SKM-1 treated with dmso at 0.1 percent for 144 hours (cell line): ENCODE results near the gene CDC45.

Experiments used
- DNase-seq: peaks from one replicate; lab custom pipeline; 2025; ENCODE audit not compliant: unreplicated experiment; lab: John Stamatoyannopoulos, UW

CDC45 gene

DNA sequence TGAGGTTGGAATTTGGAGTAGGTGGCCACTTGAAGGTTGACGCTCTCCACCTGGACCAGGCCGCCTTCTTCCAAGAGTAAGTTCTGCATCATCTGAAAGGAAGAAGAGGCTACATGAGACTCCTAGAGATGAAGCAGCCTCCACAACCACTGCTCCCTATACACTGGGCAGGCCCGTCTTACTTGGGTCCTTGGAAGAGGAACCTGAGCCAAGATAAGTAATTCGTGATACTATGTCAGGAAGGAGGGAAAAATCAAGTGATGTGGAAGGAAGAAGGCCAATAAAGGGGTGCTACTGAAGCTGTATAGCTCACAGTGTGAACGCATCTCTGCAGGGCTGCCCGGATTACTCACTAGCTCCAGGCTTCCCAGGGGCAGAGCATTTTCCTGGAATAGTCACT is 11.8 kb upstream of the CDC45 start:
- no peak for DNase-seq

GRCh38 chr22:19469421-19469820 is 10.3 kb upstream of the CDC45 start:
- DNase-seq: no peak

- no peak for DNase-seq
These were observed 9.7 kb upstream of the CDC45 start for GRCh38 chr22:19470010-19470409.

DNA sequence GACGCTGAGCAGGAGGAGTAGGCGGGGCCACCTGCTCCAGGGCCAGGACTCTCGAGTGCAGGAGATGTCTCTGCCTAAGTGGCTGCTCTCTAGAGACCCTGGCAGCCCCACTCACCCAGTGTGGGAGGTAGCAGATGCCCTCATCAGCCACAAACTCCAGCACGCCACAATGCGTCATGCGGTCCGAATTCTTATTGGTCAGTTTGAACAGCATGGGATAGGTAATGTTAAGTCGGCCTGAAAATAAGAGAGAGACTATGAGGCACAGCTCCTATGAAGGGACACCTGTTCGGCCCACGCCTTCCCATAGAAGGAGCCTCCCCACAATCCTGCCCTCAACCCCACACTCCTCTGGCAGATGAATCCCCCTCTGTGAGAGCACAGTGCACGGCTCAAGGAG is 8.1 kb upstream of the CDC45 start:
- DNase-seq: no peak

- no peak for DNase-seq
These were observed 7.5 kb upstream of the CDC45 start for GRCh38 chr22:19472233-19472632.

GRCh38 chr22:19473578-19473977 is 6.1 kb upstream of the CDC45 start:
- DNase-seq: no peak

GRCh38 chr22:19476023-19476422 is 3.7 kb upstream of the CDC45 start:
- DNase-seq: no peak

- no peak for DNase-seq
These were observed 2.2 kb upstream of the CDC45 start for GRCh38 chr22:19477321-19478044.

DNA sequence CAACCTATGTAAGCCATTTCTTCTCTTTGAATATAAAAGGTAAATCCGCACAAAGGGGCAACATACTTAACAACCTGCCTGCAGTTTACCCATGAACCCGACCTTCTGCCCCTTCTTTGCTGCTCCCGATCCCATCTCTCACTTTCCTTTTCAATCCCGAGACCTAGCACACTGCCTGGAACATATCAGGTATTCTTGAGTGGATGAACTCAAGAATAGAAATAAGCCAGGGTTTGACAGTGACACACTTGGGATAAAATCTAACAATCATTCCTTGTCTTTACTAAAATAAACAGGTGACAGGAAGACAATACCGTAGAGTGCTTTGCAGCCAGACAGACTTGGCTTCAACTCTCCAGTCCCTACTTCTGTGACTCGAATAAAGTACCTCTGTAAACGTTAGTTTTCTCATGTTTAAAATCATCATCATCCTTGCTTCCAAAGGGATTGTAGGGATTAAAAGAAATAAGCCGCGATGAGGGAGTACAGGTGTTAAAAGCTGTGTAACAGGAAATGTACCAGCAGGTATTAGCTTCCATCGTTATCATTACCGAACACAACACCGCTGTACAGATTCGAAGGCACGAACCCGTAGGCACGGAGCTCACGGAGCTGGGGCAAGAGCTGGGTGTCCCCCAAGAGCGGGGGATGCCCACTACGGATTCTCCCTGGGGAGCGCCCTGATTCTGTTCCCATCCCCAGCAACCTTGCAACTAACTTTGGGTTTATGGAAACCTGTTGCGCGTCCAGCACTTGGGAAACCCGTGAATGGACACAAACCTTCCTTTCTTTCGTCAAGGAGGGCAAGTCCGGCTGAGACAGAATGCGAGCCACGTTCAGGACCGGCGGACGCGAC is 1.4 kb upstream of the CDC45 start:
- no peak for DNase-seq

DNA sequence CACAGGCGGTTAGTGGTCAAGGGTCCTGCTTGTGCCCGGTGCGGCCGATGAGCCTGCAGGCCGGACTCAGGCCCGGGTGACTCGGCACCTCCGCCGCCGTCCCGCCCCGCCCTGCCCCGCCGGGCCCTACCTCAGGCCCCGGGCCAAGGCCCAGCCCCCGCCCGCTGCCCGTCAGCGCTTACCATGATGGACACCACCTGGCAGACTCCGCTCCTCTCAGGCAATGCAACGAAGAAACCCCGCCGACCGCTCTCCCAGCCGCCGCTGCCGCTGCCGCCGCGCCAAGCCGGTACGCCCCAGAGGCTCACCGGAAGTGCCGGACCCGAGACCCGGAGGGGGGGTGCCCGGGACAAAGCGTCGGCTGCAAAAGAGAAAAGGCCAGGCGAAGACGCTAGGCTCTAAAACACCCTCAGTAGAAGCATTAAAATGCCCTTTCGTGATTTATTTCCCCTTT is 792 bp upstream of the CDC45 start, which contains the start of gene UFD1:
Gene UFD1, minus strand, starts transcription at position 293 of the 454 bp plus-strand sequence. Its CDS starts 108 bp downstream, at position 185.
- peak; percentile 68 for DNase-seq

DNA sequence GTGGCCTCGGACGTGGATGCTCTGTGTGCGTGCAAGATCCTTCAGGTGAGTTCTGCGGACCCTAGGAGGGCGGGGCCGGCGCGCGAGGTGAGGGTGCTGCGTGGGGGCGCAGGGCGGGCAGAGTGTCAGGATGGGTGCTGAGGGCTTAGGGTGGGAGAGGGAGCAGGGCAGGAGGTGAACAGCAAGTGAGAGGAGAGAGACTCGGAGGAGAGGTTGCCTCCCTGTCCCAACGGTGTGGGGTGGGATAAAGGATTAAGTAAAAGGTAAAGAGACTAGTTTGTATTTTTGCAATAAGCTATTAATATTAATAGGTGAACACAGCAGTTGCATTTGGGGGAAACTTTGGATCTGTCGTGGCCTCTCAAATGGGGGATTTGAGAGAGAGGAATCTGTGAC is 451 bp downstream of the CDC45 start:
- DNase-seq: no peak

DNA sequence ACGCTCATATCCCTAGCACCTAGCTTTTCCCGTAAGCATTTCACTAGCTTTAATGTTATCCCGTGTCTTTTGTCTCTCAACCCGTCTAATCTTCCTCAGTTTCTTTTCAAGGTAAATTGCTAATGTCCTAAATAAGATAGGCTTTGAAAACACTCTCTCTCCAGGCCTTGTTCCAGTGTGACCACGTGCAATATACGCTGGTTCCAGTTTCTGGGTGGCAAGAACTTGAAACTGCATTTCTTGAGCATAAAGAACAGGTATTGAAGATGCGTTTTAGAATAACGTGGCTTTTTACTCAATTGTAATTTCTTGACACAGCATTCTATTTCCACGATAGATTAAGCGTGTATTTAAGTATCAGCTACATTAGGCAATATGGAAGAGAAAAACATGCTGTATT is 1.1 kb downstream of the CDC45 start:
- no peak for DNase-seq

DNA sequence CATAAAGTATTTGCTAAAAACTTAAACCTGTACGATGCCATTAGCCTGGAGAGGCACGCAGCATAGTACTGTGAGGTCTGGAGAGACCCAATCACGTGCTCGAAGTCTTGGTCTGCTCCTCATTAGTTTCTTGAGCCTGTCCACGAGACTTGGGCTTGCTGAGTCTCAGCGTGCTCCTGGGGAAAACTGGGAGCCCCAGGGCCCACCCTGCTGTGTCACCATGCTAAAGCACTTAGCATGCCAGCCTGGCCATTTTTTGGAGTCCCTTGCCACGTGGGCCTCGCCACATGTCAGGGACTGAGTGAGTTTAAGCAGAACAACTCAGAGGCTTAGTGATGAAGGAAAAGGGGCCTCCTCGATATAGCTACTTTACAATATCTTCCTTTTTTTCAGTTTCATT is 2.6 kb downstream of the CDC45 start:
- DNase-seq: no peak

DNA sequence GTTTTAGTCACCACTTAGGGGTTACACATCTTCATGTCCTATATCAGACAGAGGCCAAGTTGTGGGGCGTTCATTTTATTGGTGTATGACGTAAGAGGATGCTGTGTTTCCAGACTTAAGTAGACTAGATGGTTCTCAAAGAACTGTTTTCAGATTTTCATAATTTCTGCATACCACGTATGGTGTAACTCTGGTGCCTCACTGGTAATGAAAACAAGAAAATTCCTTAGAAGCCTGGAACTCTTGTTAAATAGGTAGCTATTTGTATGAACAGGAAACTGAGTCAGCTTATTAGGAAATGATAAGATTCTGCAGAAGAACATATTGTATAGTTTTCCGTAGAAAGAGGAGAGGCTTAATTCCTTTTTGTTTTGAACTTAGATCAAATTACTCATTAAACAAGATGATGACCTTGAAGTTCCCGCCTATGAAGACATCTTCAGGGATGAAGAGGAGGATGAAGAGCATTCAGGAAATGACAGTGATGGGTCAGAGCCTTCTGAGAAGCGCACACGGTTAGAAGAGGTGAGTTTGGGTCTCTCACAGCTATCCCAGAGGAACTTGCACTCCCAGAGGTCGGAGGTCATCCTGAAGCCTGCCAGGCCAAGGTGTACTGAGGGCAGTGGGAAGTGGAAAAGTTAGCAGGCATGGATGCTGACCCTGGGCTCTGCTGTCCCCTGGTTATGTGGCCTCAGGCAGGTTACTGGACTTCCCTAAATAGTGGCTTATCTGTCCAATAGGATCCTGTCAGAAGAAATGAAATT is 3.9 kb downstream of the CDC45 start:
- DNase-seq: no peak

DNA sequence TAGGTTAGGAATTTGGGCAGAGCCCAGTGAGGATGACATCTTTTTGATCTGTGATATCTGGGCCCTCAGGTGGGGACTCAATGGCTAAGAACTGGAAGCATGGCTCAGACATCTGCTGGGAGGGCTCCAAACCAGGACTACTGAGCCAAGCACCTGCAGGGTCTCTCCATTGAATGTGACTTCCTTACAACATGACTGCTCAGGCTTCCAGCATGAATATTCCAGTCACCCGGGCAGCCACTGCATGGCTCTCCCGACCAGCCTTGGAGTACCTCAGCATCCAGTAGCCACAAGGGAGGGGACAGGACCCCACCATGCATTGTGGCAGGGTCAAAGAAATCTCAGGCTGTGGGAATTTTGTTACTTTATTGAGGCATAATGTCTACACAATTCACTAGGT is 8.6 kb downstream of the CDC45 start:
- no peak for DNase-seq

DNA sequence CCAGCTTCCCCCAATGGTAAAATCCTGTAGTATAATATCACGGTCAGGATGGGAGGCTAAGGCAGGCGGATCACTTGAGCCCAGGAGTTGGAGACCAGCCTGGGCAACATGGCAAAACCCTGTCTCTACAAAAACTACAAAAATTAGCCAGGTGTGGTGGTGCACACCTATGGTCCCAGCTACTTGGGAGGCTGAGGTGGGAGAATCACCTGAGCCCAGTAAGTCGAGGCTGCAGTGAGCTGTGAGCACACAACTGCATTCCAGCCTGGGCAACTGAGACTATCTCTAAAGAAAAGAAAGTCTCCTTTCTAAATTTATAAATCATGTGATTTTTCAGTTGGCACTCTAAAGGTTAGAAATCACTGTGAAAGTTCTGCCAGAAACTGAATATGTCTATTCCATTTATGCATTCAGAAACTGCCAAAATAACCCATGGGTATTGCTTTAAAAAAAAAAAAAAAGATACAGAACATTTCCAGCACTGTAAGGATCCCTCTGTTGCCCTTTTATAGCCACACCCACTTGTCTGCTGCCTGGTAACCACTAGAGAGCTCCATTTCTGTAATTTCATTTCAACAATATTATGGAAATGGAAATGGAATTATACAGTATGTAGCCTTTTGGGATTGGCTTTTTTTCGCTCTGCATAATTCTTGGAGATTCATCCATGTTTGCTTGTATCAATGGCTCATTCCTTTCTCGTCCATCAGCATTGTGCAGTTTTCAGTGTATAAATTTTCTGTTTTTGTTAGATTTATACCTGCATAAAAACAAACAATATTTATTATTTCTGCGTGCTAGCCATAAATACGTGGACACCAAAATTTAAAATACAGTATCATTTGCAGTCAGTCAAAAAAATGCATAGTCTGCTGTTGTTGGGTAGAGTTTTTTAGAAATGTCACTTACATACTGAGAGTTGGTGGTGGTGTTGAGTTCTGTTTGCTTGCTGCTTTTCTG is 9.4 kb downstream of the CDC45 start:
- no peak for DNase-seq

- no peak for DNase-seq
These were observed 11.0 kb downstream of the CDC45 start for GRCh38 chr22:19490628-19491230.

DNA sequence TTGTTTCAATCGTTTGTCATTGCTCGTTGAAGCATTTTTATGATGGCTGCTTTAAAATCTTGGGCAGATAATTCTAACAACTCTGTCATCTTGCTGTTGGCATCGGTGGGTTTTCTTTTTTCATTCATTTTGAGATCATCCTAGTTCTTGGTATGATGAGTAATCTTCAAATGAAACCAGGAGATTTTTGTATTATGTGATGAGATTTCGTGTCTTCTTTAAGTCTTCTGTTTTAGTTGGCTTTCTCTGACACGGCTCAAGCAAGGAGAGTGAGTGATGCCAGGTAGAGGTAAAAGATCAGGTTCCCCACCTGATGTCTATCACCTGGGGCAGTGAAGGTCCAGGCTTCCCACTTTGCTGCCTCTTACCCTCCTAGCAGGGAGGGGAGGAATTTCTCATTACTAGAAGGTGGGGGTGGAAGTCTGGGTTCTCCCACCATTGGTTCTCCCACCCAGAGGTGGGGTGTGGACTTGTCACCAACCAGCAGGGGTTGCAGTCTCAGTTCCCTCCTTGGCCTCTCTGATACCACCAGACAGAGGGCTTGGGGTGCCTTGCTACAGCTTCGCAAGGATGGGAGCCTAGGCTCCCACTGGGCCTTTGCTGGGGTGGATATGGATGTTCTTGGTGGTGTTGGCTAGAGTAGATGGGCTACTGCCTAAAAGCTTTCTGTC is 12.9 kb downstream of the CDC45 start:
- DNase-seq: no peak

GRCh38 chr22:19494001-19494560 is 14.4 kb downstream of the CDC45 start:
- no peak for DNase-seq
